WTC11 (cell line): ENCODE data around the gene BCL2A1. TPM values are rescaled to one million over a fixed set of nuclear protein-coding genes. Genes with fewer than 3 reads are reported as not detected.

ENCODE experiments used
- ATAC-seq: fragments of 200-7000 bp; cut with Tn5 transposase; 2 replicates; pipeline ENCODE4 v1.10.0; 2021; ENCODE audit warnings: mild to moderate bottlenecking, moderate library complexity
- CTCF ChIA-PET: fragments of 300-600 bp; sonication (Branson Sonifier 250); formaldehyde crosslinking; loops from one replicate; lab custom pipeline; 2021; ENCODE audit warnings: antibody characterized with exemption; lab: Charles Lee
- POLR2A ChIA-PET: fragments of 350-600 bp; sonication (Branson Sonifier 250); formaldehyde crosslinking; loops from one replicate; lab custom pipeline; 2021; ENCODE audit warnings: antibody characterized with exemption; lab: Charles Lee
- DNase-seq: peaks from one replicate; pipeline ENCODE4 v3.0.0; 2021; ENCODE audit warnings: low spot score
- H3K27ac Mint-ChIP-seq: 2 replicates; pipeline ENCODE4 v1.8.0; 2021; ENCODE audit warnings: mixed read lengths
- H3K27me3 Mint-ChIP-seq: 2 replicates; pipeline ENCODE4 v1.8.0; 2021; ENCODE audit warnings: low read depth, mild to moderate bottlenecking, moderate library complexity, mixed read lengths
- H3K36me3 Mint-ChIP-seq: 2 replicates; pipeline ENCODE4 v1.8.0; 2021; ENCODE audit warnings: mixed read lengths
- H3K4me1 Mint-ChIP-seq: 2 replicates; pipeline ENCODE4 v1.8.0; 2022; ENCODE audit warnings: mixed read lengths
- H3K4me3 Mint-ChIP-seq: 2 replicates; pipeline ENCODE4 v1.8.0; 2021; ENCODE audit warnings: mild to moderate bottlenecking, moderate library complexity, mixed read lengths
- H3K9me3 Mint-ChIP-seq: 2 replicates; pipeline ENCODE4 v1.8.0; 2021; ENCODE audit warnings: mixed read lengths
- ATF3 ChIP-seq: sonication (generic); formaldehyde crosslinking; conservative IDR thresholded peaks from 2 replicates; pipeline ENCODE4 v1.8.1; 2022; ENCODE audit warnings: mild to moderate bottlenecking, missing genetic modification reagents
- ELF4 ChIP-seq: sonication (generic); formaldehyde crosslinking; IDR thresholded peaks from 2 replicates; pipeline ENCODE4 v1.8.1; 2022; ENCODE audit warnings: low read depth, mild to moderate bottlenecking, moderate library complexity, missing genetic modification reagents
- ETV6 ChIP-seq: sonication (generic); formaldehyde crosslinking; IDR thresholded peaks from 2 replicates; pipeline ENCODE4 v1.8.1; 2022; ENCODE audit warnings: mild to moderate bottlenecking, missing genetic modification reagents
- FOXJ3 ChIP-seq: sonication (generic); formaldehyde crosslinking; IDR thresholded peaks from 2 replicates; pipeline ENCODE4 v1.9.0; 2021; ENCODE audit warnings: missing genetic modification reagents, mild to moderate bottlenecking, borderline replicate concordance
- NFATC4 ChIP-seq: fragments of 250-450 bp; sonication (Bioruptor Pico); IDR thresholded peaks from 2 replicates; pipeline ENCODE4 v1.9.0; 2021; ENCODE audit warnings: mild to moderate bottlenecking
- NFE2L1 ChIP-seq: sonication (generic); formaldehyde crosslinking; IDR thresholded peaks from 2 replicates; pipeline ENCODE4 v1.8.1; 2023; ENCODE audit warnings: missing genetic modification reagents
- NFYB ChIP-seq: sonication (generic); formaldehyde crosslinking; conservative IDR thresholded peaks from 2 replicates; pipeline ENCODE4 v1.8.0; 2022; ENCODE audit warnings: low read depth, missing genetic modification reagents
- PRRX2 ChIP-seq: fragments of 250-450 bp; sonication (Bioruptor Pico); IDR thresholded peaks from 2 replicates; pipeline ENCODE4 v1.8.0; 2021; ENCODE audit warnings: mild to moderate bottlenecking
- SP1 ChIP-seq: sonication (generic); formaldehyde crosslinking; conservative IDR thresholded peaks from 2 replicates; pipeline ENCODE4 v1.8.1; 2022; ENCODE audit warnings: missing genetic modification reagents
- TCF7 ChIP-seq: sonication (generic); formaldehyde crosslinking; IDR thresholded peaks from 2 replicates; pipeline ENCODE4 v1.8.0; 2022; ENCODE audit warnings: mild to moderate bottlenecking, low read depth, missing genetic modification reagents, moderate library complexity
- ZBTB21 ChIP-seq: sonication (generic); formaldehyde crosslinking; IDR thresholded peaks from 2 replicates; pipeline ENCODE4 v1.8.1; 2023; ENCODE audit warnings: mild to moderate bottlenecking, missing genetic modification reagents, borderline replicate concordance
- ZNF121 ChIP-seq: sonication (generic); formaldehyde crosslinking; IDR thresholded peaks from 2 replicates; pipeline ENCODE4 v1.8.0; 2023; ENCODE audit warnings: missing genetic modification reagents
- ZNF232 ChIP-seq: sonication (generic); formaldehyde crosslinking; IDR thresholded peaks from 2 replicates; pipeline ENCODE4 v1.8.0; 2022; ENCODE audit warnings: mild to moderate bottlenecking, missing genetic modification reagents
- ZNF263 ChIP-seq: sonication (generic); formaldehyde crosslinking; IDR thresholded peaks from 2 replicates; pipeline ENCODE4 v1.8.1; 2022; ENCODE audit warnings: low read depth, mild to moderate bottlenecking, moderate library complexity, missing genetic modification reagents
- ZNF396 ChIP-seq: fragments of 250-450 bp; sonication (Bioruptor Pico); IDR thresholded peaks from 2 replicates; pipeline ENCODE4 v1.8.0; 2021; ENCODE audit warnings: mild to moderate bottlenecking, moderate library complexity, borderline replicate concordance
- ZNF671 ChIP-seq: fragments of 250-450 bp; sonication (Bioruptor Pico); IDR thresholded peaks from 2 replicates; pipeline ENCODE4 v1.8.0; 2021; ENCODE audit warnings: mild to moderate bottlenecking
- total RNA-seq: library from RNA; stranded (reverse); gene quantifications from 3 replicates; pipeline ENCODE4 v1.2.3, GENCODE V29; 2021
- TF ChIP-seq, protein P1 (sequence below): fragments of 250-450 bp; sonication (Bioruptor Pico); IDR thresholded peaks from 2 replicates; pipeline ENCODE4 v2.1.2; 2022; ENCODE audit warnings: mild to moderate bottlenecking, moderate library complexity
- TF ChIP-seq, protein P2 (sequence below): sonication (generic); formaldehyde crosslinking; conservative IDR thresholded peaks from 2 replicates; pipeline ENCODE4 v1.8.1; 2023; ENCODE audit warnings: mild to moderate bottlenecking, low read depth, missing genetic modification reagents, moderate library complexity
- TF ChIP-seq, protein P3 (sequence below): sonication (generic); formaldehyde crosslinking; IDR thresholded peaks from 2 replicates; pipeline ENCODE4 v1.8.1; 2023; ENCODE audit warnings: mild to moderate bottlenecking, missing genetic modification reagents, borderline replicate concordance

Gene BCL2A1
- total RNA-seq, 1 experiment from 2014 or later, result 0.28 TPM

DNA sequence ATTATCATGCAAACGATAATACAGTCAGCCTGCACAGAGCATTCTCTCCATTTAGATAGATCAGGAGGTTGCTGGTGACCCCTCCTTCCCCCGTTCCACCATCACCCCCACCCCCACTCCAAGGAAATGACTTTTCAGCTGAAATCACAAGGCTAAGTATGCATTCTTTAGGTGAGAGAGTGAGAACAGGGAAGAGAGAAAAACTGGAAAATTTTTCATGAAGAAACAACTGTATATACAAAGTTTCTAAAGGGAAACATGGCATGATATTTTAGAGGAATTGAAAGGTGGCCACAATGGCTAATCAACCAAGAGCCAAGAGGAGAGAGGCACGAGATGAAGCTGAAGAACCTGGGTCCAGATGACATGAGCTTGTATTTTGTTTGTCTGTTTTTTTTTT is 22.2 kb downstream of the BCL2A1 start:
- Mint-ChIP-seq H3K4me3 (no peak overlapping the region), H3K9me3 (peaks cover 5% of the 10 kb centered on the region), H3K27ac (no peak overlapping the region), H3K4me1 (0 out of 2 replicates have a peak, but pooled peaks cover 4% of the 10 kb centered on the region), H3K27me3 (no peaks in the 10 kb centered on the region), H3K36me3 (no peaks in the 10 kb centered on the region)
- CTCF ChIA-PET, result no interaction called here
- POLR2A ChIA-PET, result no interaction called here
- no peak for DNase-seq
- ATAC-seq, result no peak
- TF ChIP-seq, protein P1, sequence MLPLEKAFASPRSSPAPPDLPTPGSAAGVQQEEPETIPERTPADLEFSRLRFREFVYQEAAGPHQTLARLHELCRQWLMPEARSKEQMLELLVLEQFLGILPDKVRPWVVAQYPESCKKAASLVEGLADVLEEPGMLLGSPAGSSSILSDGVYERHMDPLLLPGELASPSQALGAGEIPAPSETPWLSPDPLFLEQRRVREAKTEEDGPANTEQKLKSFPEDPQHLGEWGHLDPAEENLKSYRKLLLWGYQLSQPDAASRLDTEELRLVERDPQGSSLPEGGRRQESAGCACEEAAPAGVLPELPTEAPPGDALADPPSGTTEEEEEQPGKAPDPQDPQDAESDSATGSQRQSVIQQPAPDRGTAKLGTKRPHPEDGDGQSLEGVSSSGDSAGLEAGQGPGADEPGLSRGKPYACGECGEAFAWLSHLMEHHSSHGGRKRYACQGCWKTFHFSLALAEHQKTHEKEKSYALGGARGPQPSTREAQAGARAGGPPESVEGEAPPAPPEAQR (CRISPR knock-in tag), result no peak
- TF ChIP-seq ELF4, result no peak
- no peak for TF ChIP-seq NFATC4 (CRISPR knock-in tag)
- no peak for TF ChIP-seq FOXJ3 (CRISPR knock-in tag)
- no peak for TF ChIP-seq ZNF671 (CRISPR knock-in tag)
- no peak for TF ChIP-seq NFE2L1 (CRISPR knock-in tag)
- TF ChIP-seq ZNF232 (CRISPR knock-in tag), result no peak
- TF ChIP-seq ZNF396, result no peak
- no peak for TF ChIP-seq ZNF263
- TF ChIP-seq ETV6, result no peak
- no peak for TF ChIP-seq ZBTB21
- no peak for TF ChIP-seq SP1 (CRISPR knock-in tag)
- TF ChIP-seq NFYB (CRISPR knock-in tag), result no peak
- TF ChIP-seq, protein P2, sequence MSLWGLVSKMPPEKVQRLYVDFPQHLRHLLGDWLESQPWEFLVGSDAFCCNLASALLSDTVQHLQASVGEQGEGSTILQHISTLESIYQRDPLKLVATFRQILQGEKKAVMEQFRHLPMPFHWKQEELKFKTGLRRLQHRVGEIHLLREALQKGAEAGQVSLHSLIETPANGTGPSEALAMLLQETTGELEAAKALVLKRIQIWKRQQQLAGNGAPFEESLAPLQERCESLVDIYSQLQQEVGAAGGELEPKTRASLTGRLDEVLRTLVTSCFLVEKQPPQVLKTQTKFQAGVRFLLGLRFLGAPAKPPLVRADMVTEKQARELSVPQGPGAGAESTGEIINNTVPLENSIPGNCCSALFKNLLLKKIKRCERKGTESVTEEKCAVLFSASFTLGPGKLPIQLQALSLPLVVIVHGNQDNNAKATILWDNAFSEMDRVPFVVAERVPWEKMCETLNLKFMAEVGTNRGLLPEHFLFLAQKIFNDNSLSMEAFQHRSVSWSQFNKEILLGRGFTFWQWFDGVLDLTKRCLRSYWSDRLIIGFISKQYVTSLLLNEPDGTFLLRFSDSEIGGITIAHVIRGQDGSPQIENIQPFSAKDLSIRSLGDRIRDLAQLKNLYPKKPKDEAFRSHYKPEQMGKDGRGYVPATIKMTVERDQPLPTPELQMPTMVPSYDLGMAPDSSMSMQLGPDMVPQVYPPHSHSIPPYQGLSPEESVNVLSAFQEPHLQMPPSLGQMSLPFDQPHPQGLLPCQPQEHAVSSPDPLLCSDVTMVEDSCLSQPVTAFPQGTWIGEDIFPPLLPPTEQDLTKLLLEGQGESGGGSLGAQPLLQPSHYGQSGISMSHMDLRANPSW (CRISPR knock-in tag), result no peak
- TF ChIP-seq ATF3 (CRISPR knock-in tag), result no peak
- no peak for TF ChIP-seq TCF7

GRCh38 chr15:79948095-79948695 is 22.8 kb downstream of the BCL2A1 start:
- 0 out of 2 replicates have a peak, but pooled peaks cover 4% of the 10 kb centered on the region for H3K4me1 Mint-ChIP-seq
- no peak for TF ChIP-seq ZNF121
- TF ChIP-seq, protein P1 (CRISPR knock-in tag), result no peak
- TF ChIP-seq PRRX2 (CRISPR knock-in tag), result no peak
- TF ChIP-seq ZNF232 (CRISPR knock-in tag), result no peak
- TF ChIP-seq, protein P3, sequence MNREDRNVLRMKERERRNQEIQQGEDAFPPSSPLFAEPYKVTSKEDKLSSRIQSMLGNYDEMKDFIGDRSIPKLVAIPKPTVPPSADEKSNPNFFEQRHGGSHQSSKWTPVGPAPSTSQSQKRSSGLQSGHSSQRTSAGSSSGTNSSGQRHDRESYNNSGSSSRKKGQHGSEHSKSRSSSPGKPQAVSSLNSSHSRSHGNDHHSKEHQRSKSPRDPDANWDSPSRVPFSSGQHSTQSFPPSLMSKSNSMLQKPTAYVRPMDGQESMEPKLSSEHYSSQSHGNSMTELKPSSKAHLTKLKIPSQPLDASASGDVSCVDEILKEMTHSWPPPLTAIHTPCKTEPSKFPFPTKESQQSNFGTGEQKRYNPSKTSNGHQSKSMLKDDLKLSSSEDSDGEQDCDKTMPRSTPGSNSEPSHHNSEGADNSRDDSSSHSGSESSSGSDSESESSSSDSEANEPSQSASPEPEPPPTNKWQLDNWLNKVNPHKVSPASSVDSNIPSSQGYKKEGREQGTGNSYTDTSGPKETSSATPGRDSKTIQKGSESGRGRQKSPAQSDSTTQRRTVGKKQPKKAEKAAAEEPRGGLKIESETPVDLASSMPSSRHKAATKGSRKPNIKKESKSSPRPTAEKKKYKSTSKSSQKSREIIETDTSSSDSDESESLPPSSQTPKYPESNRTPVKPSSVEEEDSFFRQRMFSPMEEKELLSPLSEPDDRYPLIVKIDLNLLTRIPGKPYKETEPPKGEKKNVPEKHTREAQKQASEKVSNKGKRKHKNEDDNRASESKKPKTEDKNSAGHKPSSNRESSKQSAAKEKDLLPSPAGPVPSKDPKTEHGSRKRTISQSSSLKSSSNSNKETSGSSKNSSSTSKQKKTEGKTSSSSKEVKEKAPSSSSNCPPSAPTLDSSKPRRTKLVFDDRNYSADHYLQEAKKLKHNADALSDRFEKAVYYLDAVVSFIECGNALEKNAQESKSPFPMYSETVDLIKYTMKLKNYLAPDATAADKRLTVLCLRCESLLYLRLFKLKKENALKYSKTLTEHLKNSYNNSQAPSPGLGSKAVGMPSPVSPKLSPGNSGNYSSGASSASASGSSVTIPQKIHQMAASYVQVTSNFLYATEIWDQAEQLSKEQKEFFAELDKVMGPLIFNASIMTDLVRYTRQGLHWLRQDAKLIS (CRISPR knock-in tag), result no peak
- TF ChIP-seq, all 79 proteins: peak for 0
- ATAC-seq (no peak), DNase-seq (no peak)
- ChIA-PET POLR2A (no interaction called here), CTCF (no interaction called here)
- H3K36me3 Mint-ChIP-seq, result no peaks in the 10 kb centered on the region
- no peaks in the 10 kb centered on the region for H3K27me3 Mint-ChIP-seq
- H3K9me3 Mint-ChIP-seq, result peaks cover 5% of the 10 kb centered on the region
- H3K4me3 Mint-ChIP-seq, result no peak overlapping the region
- no peak overlapping the region for H3K27ac Mint-ChIP-seq
